ENCODE results near the gene BAHCC1.
A peak's percentile ranks its signal among the peaks of the same experiment; 100 is the strongest.

BAHCC1 gene

DNA sequence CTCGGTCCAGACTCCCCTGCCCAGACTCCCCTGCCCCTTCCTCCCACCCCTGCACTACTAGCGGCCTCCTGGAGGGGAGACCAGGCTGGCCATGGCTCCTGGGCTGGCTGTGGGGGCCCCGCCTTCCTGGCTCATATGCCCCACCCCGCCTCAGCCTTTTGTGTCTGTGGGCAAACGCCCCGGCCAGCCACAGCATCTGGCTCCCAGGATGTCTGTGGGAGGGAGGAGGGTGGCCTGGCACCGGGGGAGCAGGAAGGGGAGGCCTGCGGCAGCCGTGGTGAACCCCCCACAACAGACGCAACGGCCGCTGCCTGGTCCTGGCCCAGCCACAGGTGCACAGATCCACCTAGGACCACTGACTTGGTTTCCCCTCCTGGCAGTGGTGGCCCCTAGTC lies 32.9 kb downstream of the BAHCC1 start:
- no peak for DNase-seq

DNA sequence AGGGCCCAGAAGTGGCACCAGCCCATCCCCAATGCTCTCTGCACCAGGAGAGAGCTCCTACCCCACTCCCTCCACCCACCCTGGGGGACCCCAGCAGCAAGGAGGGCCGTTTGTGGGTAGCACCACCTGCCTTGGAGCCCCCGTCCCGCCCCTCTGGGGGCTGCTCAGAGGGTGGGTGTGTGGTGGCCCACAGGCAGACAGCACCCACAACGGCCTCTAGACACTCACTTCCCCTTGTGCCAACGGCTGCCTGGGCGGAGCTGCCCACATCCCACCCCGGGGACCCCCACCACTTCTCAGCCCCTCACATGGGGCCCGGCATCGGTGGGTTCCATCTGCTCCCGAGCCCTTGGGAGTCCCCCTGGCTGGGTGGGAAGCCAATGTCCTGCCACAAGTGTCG lies 33.3 kb downstream of the BAHCC1 start:
- DNase-seq, result no peak

DNA sequence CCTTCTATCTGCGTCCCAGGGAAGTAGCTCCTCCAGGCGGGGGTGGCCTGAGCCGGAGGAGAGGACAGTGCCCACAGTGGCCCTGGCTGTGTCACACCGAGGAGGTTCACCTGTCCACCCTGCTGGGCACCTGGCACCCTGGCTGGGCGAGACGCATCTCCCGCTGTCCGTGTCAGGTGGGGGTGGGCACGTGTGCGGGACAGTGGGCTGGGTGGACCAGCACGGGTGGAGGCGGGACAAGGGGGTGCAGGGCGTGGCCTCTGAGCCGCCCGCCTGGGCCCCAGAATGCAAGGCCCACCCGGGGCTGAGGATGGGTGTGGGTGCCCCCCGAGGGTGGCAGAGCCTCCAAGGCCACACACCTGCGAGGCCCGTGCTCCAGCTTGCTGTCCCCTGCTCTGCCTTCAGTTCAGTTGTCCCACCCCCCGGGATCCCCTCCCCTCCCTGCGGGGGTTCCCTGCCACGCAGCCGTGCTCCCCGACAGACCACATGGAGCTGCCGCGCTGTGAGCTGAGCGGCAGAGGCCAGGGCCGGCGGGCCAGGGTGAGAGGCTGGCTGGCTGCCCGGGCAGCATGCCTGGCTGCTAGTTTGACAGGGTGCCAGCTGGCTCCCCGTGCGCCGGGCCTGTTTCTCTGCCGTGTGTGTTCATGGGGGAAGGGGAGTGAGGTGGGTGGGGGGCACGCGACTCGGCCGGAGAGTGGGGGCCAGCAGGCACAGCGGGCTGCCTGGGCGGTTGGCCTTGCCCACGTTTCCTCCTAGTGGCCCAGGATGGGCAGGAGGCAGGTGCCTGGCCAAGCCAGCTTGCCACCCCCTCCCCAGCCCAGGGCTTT lies 33.9 kb downstream of the BAHCC1 start:
- DNase-seq, result peak; percentile 93

DNA sequence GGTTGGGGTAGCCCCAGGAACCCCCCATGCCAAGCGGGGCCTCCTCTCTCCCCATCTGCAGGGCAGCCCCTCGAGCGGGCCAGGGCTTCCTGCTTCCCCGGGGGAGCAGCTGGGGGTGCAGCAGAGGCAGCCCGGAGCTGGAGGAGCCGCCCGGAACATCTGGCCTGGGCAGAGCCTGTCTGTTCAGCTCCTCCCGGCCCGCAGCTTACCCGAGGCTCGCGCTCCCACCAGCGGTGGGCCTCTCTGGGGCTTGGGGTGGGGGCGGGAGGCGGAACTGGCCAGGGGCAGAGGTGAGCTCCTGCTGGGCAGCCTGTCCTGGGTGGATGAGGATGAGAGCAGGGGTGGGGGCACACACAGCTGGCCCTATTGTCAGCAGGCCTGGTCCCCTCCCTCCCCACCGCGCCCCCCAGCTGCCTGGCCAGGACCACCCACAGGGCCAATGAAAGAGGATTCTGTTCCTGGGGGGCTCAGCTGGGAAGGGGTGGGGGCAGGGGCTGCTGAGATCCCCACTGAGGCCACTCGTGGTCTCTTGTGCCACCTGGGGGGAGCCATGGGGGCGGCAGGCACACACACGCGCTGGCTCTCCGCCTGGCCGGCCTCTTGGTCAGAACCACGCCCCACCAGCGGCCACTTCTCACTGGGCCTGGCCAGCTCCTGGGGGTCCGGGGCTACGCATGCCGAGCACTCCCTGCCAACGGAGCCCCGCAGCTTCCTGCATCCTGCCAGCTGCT lies 34.7 kb downstream of the BAHCC1 start:
- peak; percentile 79 for DNase-seq

DNA sequence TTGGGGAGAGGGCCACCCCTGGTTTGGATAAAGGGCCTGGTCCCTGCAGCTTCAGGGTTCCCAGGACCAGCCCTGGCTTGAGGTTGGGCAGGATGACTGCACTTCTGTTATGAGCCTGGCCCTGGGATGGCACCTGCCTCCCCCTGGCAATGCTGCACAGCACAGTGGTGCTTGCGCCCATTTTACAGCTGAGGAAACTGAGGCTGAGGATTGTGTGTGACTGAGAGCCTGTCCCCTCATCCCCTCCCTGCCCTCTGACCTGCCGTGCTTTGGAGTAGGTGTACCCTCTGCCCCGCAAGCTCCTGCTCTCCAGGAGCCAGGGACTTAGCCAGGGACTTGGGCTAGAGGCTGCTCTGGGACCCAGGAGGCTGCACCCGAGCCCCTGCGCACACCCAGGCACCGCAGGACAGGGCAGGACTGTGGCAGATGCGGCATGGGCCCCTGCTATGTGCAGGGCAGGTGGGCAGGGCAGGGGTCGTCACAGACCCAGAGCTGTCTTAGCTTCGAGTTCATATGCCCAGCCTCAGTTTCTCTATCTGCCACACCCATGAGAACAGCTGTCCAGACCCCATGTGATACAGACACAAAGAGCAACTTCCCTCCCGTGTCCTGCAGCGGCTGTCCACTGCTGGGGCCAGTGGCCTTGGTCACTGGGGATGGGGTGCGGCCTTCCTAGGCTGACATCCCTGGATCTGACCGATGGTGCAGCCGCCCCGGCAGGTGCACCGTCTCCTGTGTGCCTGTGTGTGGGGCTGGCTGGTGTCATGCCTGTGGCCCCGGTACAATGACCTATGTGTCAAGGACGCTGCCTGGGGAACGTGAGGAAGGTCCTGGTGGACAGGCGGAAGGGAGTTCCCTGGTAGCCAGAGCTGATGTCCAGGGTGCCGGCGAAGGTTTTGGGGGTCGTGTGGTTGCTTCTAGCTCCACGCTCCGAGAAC lies 36.6 kb downstream of the BAHCC1 start:
- no peak for DNase-seq

DNA sequence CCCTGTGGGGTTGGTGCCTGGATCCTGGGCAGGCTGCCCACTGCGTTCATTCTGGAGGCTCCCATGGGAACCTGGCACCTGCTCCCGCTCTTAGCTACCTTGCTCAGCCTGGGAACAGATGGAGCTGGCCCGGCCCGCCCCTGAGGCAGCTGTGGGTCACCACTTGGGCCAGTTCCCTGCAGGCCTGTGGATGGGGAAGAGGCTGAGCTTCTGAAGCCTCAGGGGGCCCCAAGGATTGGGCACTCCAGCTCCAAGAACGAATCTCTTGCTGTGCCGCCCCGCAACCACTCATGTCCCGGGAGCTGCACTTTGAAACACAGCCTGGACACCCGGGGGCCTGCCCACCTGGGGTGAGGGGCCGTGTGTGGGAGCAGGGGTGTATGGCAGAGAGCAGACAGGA lies 37.7 kb downstream of the BAHCC1 start:
- DNase-seq, result no peak

DNA sequence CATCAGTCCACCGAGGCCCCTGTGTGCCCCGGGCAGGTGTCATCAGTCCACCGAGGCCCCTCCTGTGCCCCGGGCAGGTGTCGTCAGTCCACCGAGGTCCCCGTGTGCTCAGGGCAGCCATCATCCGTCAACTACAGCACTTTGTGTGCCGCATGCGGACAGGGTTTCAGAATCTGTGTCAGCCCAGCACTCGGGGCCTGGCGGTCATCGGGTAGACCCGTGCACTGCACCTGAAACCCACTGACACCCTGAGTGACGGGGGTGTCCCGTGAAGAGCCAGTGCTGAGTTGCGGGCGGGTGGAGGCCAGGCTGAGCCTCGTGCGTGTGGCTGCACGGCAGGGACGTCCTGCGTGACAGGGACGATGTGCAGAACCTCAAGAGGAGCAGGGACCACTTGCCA lies 38.4 kb downstream of the BAHCC1 start:
- DNase-seq, result no peak

DNA sequence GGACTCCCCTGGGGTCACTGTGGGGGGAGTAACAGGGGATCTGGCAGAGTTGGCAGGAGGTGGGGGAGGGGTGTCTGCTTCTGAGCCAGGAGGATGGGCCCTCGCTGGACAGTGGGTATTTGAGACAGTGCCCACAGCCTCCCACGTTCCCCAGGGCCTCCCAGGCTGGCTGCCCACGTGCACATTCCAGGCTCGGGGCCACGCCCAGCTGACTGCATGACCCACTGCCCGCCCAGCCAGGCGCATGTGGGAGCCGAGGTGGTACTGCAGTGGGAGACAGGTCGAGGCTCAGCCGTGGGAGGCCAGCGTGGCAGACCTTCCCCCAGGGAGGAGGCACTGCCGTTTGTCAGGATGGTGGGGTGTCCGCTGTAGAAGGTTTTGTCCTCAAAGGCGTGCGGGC lies 38.8 kb downstream of the BAHCC1 start:
- DNase-seq, result no peak

DNA sequence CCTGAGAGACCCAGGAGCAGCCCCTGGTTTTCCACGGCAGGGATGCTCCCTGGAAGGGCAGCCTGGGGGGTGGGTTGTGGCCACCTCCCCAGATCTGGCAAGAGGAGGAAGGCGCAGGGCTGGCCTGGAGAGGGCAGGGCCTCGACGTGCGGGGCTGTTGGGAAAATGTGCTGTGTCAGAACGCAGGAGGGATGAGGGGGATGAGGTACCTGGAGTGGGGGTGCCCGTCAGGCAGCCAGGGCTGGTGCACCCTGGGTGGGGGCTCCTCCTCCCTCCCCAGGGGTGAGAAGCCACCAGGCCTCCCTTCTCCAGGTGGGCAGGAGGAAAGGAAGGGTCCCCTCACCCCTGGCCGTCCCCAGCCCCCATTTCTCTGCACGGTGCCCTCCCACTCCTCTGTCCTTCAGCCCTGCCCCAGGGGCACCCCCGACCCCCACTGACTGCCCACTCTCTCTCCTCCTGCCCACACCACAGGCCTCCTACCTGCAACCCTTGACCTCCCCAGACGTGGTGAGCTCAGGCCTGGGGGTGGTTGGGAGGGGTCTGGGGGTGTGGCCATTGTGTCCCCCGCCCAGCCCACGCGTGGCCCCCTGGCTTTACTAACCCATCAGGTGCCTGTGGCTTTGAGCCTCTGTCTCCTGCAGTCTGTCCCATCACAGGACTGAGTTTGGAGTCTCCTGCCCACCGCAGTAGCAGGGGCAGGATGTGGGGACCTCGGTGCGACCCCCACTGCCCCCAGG lies 39.6 kb downstream of the BAHCC1 start:
- no peak for DNase-seq

DNA sequence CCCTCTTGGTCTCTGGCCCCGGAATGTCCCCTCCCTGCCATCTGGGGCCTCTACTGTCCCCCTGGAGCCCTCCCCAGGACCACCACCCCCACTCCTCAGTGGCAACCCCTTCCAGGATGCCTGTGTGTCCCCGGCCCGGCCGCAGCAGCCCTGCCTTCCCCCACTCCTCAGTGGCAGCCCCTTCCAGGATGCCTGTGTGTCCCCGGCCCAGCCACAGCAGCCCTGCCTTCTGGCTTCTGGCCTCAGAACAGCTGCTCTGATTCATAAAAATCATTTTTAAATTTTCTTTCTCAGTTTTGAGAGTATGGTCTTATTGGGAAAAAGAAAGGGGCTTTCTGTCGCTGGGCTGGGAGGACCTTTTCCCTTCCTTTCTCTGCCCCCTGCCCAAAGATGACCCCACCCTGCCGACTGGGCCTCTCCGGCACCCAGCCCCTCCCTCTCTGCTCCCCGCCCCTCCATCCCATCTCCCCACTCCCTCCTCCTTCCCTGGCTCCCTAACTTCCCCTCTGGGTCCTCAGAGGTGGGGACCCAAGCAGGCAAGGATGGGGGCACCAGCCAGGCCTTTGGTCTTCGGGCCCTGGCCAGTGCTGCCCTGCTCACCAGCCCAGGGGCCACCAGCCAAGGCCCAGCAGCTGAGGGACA lies 40.5 kb downstream of the BAHCC1 start:
- no peak for DNase-seq

DNA sequence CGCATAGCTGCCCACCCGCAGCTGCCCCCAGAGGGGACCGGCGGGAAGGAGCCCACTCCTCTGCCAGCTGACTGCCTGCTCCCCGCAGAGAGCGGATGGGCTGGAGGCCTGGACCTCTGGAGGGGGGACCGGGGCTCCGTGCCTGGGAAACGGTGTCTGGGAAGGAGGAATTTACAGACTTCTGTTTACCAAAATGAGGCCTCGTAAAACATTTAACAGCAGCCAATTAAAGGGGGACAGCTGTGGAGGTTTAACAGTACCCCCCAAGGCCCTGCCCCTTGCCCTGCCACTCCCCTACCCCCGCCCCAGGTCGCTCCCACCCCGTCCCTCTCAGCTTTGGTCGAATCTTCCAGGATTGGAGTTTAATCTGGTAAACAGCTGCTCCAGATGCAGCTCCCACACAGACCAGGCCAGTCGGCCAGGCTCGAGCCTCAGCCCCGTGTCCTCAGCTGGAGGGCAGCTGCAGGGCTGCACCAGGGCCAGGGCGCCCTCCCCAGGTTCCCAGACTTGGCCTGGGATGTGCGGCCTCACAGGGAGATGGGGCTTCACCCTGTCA lies 41.1 kb downstream of the BAHCC1 start:
- peak; percentile 83 for DNase-seq

DNA sequence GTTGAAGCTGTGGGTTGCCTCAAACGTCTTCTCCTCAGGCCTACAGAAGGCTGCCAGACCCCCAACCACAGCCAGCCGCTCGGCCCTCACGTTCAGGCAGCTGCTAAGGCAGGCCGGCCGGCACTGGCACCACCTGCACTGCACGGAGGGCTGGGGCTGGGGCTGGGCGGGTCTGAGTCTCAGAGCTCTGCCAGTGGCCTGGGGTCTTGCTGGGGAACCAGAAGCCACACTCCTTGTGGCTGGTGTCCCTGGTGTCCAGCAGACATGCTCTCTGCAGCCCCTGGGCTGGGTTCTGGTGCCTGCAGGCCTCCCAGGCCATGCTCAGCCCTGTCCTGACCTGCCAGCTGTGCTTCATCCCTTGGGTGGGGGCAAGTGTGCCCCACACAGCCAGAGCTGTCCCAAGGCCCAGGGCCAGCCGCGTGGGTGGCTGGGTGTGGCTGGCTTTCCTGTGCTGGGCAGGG lies 42.0 kb downstream of the BAHCC1 start:
- DNase-seq, result no peak

DNA sequence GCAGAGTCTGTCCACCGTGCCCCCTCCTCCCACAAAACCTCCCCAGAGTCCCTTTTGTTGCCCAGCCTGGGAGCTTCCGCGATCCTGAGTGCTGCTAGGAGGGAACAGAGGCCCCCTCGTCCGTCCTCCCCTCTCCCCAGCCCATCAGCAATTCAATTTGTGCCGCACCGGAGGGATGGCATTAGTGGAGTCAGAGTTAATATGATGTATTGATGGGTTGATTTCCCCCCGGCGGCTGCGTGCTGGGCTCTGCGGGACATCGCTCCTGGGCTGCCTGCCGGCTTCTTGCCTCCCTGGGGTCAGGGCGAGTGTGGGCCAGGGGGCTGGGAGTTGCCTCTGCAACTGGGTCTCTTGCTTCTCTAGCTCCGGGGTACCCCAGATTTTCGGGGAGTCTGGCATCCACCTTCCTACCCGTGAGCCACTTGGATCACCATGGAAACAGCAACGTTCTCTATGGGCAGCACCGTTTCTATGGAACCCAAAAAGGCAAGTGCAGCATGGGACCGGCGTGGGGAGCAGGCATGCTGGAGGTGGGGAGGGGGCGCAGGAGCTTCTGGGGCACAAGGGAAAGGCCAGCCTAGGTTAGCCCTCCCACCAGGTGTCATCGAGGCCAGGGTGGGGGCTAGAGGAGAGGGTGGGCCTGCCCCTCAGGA lies 42.9 kb downstream of the BAHCC1 start:
- DNase-seq, result no peak

DNA sequence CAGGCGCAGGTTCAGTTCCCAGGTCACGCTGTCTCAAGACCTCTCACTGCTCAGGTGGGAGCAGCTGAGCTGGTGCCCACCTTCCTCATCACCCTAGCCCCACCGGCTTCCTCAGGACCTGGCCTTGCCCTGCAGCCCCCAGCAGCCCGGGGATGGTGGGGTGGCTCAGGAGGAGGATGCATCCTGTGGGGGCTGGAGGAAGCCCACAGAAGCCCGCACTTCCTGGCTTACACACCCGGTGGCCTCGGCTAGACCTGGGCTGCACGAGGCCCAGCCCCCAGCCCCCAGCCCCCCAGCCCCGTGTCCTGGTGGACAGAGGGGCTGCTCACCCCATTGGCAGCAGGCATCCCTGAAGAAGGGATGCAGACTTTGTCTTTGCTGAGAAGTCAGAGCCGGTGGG lies 43.4 kb downstream of the BAHCC1 start:
- no peak for DNase-seq

DNA sequence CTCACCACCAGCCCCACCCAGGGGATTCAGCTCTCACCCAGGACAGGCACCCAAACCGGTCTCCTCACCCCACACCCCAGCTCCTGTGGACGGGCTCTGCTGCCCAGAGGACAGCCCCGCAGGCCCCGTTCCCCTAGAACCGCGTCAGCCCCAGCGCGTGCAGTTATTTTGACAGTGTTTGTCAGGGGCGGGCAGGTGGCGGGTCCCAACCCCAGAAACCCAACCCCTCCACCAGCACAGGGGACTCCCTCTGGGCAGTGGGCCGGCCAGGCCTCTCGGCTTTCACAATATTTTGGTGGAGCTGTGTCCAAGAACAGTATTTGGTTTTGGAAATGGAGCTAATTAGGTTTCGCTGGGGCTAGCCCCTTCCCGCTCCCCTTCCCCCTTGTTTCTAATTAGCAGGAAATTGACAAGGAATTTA lies 44.8 kb downstream of the BAHCC1 start:
- no peak for DNase-seq

DNA sequence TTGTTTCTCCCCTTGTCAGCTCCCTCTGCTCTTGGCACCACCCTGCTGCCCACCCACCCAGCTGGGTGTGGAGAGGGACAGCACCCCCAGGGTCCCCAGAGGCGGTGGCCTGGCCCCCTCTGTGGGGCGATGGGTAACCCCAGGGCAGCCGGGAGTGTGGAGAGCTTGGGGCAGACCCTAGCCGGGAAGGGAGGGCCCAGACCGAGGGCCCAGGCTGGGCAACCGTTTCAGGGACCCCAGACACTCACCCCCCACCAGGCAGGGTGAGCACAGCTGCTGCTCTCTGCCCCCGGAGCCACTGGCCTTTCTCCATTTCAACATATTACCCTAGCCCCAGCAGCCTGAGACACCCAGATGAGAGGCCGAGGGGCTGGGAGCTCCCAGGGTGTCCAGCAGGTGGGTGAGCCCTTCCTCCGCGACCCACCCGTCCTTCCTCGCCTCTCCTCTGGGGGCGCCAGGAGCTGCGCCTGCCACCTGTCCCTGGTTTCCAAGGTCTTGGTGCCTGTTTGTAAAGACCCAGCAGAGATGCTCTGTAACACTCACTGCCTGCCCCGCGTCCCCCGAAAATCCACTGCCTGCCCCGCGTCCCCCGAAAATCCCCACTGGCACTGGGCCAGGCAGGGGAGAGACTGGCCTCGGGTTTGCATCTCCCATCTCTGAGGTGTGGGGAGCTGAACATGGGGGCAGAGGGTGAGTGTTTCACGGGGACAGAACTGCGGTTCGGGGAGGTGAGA lies 45.4 kb downstream of the BAHCC1 start:
- no peak for DNase-seq

DNA sequence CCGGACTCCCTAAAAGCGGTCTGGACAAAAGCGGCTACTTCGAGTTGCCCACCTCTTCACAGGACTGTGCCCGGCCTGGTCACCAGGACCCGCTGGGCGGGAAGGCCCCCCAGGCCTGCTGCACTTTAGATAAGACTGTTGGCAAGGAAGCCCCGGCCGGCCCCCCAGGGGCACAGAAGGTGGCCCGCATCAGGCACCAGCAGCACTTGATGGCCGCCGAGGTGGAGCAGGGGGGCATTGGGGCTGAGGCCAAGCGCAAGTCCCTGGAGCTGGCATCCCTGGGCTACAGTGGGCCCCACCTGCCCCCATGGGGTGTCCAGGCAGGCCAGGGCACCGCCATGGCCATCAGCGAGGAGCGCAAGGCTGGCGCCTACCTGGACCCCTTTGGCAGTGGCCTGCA lies 47.5 kb downstream of the BAHCC1 start:
- no peak for DNase-seq

DNA sequence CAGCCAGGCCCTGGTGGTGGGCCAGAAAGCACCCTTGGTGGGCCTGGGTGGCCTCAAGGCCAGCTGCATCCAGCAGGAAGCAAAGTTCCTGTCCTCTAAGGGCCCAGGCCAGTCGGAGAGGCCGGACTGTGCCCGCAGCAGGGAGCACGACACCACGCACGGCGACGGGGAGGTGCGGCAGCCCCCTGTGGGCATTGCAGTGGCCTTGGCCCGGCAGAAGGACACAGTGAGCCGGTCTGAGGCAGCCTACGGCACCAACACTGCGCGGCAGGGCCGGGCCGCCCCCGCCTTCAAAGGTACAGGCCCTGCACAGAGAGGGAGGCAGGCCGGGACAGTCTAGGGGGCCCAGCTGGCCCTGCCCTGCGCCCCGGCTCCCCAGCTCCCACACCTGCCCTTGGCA lies 48.0 kb downstream of the BAHCC1 start:
- no peak for DNase-seq

DNA sequence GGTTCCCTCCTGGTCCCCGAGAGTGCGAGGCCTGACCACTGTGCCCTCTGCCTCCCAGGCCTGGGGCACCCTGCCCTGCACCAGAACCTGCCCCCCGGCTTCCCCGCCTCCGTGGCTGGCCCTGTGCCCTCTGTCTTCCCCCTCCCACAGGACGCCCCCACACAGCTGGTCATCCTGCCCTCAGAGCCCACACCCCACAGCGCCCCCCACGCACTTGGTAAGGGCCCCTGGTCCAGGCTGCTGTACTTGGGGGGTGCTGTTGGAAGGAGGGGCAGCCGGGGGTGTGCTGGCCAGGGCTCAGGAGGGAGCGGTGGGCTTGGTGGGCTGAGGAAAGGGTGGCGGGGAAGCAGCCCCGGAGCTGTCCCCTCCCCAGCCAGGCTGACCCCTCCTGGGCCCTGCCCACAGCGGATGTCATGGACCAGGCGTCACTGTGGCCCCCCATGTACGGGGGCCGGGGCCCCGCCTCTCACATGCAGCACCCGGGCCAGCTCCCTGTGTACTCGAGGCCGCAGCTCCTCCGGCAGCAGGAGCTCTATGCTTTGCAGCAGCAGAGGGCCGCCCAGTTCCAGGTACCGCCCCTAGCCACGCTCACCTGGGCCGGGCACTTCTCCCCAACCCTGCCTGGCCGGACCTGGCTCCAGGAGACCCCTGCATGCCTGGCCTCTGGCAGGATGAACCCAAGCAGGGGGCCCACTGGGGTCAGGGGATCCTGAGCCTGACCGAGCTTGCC lies 49.5 kb downstream of the BAHCC1 start:
- DNase-seq, result no peak

Measured in right forelimb (tissue), 1 donor.